GM19193 (cell line): ENCODE results near the gene RBBP4.

Source experiments
- POLR2A ChIP-seq: IDR thresholded peaks from 4 replicates; pipeline ENCODE4 v1.6.1; 2011; ENCODE audit not compliant: insufficient read depth, insufficient read length; ENCODE audit errors: extremely low read depth

The RBBP4 gene

DNA sequence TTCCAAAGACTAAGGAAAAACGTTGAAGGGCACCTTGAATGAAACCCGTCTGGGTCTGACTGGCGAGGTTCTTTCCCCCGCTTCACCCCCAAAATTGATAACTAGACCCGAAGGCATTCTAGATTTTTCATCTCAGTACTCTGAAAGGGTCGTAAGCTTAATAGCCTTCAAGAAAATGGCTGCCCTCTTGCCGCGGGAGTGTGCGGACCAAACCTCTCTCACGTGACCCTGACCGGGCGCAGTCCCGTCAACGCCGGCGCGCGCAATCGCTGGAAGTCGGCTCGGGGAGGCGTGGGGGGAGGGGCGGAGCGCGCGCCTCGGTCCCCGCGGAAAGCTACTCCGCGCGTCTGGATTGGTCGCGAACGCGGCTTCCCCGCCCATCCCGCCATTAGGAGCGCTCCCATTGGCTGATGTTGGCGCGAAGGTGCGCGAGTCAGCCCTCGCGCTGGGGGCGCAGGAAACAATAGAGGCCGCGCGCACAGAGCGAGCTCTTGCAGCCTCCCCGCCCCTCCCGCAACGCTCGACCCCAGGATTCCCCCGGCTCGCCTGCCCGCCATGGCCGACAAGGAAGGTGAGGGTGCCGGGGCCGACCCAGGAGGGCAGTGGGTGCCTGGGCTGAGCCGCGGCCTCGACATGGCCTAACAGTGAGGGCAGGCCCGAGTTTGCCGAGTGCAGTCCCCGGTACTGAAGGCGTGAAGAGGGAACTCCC is at the start of gene RBBP4:
RBBP4 (plus strand) TSS at position 457 of the 709 bp plus-strand sequence; CDS start at position 556, 99 bp downstream.
- TF ChIP-seq POLR2A, result peak; percentile 76

DNA sequence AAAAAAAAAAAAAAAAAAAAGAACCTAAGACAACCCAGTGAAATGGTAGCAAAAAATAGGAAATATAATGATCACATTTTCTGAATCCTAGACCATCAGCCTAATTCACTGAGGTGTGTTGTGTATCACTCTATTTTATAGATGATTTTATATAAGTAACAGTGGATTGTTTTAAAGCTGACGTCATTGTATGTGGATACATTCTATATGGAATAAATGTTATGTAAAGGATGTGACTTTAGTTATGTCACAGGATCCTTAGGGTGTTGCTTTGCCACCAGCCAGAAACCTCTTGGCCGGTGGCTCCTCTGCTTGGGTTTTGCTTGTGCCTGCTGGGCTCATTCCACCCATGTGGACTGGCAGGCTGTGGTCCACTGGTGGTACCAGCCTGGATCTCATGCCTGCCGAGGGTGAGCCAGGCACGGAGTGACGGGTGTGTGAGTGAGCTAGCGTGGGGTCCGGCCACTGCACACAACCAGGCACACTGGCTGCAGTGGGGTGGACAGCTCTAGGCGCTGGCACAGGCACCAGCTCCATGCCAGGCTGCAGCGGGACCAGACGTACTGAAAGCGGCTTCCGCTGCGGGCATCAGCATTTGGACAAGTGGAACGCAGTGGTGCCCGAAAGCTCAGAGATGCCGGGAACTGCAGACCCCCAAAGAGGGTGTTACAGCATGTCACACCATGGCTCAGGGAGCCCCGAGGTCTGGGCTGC is 45.1 kb upstream of the RBBP4 start:
- TF ChIP-seq POLR2A, result no peak

DNA sequence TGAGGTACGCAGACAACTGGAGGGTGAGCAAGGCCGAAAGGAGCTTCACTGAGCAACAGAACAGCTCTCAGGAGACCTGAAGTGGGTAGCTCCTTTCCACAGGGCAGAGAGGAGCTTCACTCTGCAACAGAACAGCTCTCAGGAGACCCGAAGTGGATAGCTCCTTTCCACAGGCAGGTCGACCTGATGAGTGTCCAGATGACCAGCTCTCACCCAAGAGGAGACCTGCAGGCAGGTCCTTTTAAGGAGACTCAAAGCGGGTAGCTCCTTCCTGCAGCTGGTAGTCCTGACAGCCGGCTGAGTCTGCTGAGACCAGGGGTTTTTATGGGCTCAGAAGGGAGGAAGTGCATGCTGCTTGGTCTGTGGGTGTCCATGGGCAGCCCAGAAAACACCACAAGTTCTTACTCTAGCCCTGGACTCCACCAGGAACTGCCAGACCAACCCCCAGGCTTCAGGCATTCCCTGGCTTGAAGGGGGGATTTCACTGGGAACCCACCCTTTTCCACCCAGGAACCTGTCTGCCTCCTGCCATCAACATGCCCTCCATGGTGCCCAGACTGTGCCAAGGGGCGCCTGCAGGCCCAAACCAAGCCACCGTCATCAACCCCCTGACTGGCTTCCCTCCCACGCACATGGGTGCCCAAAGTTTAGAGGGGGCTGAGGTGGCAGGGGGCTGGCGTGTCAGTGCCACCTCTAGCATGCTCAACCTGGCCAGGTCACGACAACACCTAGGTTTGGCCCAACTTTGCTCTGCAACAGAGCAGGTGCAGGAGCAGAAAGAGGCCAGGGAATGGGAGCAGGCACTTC is 44.2 kb upstream of the RBBP4 start:
- no peak for TF ChIP-seq POLR2A

DNA sequence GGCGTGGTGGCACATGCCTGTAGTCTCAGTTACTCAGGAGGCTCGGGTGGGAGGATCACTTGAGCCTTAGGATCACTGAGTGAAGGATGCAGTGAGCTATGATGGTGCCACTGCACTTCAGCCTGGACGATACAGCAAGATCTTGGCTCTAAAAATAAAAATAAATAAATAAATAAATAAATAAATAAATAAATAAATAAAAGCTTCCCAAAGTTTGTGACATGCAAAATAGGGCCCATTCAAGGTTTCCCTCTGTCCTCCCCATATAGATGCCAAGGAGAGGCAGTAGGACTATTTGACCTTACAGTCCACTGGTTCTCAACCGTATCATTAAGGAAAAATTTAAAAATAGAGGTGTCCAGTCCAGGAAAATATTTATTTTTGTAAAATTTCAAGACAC is 41.8 kb upstream of the RBBP4 start:
- TF ChIP-seq POLR2A, result no peak

DNA sequence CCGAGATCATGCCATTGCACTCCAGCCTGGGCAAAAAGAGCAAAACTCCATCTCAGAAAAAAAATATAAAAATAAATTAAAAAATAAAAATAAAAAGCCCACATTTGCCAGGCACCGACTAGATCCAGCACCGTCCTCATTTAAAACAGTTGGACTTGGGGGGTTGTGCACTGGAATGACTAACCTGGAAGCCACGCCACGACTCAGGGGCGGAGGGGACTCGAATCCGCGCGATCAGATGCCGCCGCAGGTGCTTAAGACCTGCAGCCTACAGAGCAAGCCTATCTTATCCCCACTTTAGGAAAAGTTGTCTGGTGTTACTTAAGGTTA is 39.2 kb upstream of the RBBP4 start:
- no peak for TF ChIP-seq POLR2A

DNA sequence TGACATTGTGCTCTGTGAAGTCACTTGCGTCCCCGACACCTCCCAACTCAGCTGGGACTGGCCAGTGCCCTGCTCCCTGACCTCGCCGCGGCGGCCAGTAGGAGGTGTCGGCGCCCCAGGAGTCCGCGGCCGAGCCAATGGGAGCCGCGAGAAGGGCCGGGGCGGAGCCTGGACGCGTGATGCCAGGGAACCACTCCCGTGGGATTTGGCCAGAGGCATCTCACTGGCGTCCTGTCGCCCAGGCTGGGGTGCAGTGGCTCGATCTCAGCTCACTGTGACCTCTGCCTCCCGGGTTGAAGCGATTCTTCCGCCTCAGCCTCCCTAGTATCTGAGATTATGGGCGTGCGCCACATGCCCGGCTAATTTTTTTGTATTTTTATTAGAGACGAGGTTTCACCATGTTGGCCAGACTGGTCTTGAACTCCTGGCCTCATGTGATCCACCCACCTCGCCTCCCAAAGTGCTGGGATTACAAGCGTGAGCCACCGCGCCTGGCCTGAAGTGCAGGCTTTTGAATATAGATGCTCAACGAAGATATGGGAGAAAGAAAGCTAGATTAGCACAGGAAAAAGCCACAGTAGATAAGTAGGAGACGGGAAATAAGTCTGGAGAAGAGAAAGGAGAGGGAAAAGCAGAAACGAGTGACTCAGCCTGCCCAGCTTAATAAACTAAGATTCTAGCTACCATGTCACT is 38.7 kb upstream of the RBBP4 start:
- peak; percentile 53 for TF ChIP-seq POLR2A

DNA sequence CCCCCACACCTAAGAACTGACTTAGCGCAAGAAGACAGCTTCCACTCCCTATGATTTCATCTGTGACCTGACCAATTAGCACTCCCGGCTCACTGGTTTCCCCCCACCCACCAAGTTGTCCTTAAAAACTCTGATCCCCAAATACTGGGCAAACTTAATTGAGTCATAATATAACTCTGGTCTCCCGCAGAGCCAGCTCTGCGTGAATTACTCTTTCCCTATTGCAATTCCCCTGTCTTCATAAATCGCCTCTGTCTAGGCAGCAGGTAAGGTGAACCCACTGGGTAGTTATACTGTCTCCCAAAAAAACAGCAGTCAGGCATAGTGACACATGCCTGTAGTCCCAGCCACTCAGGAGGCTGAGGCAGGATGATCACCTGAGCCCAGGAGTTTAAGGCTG is 37.5 kb upstream of the RBBP4 start:
- no peak for TF ChIP-seq POLR2A

DNA sequence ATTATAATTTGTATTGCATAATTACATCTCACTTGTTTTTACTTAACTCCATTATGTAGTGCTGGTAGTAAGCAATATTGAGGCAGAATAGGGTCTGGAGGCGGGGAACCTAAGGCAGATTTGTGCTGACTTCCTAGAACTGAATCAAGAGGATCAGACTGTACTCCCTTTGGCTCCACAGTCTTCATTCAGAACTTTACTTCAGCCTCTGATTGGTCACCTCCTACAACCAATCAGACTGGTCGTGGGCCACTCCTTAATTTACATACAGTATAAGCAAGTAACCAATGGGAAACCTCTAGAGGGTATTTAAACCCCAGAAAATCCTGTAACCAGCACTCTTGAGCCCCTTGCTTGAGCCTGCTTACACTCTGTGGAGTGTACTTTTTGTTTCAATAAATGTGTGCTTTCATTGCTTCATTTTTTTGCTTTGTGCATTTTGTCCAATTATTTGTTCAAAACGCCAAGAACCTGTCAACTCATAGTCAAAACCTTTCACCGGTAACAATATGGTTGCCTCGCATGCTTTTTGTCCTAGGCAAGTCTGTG is 32.3 kb upstream of the RBBP4 start:
- TF ChIP-seq POLR2A, result no peak

DNA sequence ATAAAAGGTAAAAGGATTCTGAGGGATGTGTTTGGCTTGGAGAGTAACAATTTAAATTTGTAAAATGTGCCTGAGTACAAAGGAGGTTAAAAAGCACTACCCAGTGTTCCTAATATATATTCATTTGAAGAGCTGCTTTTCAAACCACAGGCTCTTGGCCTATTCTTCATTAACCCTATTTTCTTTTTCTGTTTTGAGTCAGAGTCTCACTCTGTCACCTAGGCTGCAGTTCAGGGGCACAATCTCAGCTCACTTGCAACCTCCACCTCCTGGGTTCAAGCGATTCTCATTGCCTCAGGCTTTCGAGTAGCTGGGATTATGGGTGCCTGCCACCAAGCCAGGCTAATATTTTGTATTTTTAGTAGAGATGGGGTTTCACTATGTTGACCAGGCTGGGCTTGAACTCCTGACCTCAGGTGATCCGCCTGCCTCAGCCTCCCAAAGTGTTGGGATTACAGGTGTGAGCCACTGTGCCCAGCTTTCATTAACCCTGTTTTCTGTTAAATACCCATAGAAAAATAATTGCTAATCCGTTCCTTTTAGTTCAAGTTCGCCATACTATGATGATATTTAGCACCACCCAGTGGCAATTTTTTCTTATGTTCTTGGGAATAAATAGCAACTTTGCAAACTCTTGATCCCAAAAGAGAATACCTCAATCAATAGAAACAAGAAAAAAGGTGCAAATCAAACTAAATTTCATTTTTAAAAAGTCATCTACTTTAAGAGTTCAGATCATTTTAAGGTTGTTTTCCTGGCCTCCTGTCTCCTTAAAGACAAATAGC is 31.1 kb upstream of the RBBP4 start:
- TF ChIP-seq POLR2A, result no peak

DNA sequence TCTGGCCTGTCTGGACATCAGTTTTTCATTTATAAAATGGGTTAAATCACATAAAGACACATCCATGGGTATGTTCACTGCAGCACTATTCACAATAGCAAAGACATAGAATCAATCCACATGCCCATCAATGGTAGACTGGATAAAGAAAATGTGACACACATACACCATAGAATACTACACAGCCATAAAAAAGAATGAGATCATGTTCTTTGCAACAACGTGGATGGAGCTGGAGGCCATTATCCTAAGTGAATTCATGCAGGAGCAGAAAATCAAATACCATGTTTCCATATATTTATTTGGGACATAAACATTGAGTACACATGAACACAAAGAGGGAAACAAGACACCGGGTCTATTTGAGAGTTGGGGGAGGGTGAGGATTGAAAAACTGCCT is 28.8 kb upstream of the RBBP4 start:
- TF ChIP-seq POLR2A, result no peak

DNA sequence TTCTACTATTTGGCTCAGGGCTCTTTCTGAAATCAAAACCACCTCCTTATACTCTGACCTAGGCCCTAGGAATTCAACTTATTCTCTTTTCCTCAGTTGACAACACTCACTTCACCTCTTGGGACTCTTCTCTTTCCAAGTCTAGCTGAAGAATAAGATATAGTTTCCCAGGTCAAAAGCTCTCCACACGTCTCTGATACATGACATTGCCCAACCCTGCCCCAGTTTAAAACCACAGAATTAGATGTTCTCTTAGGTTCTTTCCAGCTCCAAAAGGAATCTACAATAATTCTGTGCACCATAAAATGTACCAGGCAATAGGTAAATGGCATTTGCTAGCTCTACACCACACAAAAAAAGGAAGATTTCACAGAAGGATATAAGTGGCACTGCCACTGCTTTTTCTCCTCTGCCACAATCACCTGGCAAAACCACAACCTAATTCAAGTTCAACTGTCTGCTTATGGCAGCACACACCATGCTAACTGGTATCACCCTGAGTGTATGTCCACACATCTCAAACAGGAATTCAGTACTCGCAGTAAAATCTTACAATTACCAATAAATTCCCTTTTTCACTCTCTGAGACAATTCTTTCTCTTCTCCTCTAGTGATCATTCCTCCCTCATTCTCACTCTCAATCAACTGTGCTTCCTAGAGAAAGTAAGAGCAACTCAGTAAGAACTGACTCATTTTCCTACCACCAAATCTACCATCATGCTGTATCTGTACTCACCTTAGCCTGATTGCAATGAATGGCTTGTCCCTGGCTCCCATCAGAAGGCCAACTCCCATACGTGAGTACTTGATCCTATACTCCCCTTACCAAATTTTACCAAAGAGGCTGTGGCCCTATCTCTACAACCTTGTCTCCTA is 28.0 kb upstream of the RBBP4 start:
- TF ChIP-seq POLR2A, result no peak

DNA sequence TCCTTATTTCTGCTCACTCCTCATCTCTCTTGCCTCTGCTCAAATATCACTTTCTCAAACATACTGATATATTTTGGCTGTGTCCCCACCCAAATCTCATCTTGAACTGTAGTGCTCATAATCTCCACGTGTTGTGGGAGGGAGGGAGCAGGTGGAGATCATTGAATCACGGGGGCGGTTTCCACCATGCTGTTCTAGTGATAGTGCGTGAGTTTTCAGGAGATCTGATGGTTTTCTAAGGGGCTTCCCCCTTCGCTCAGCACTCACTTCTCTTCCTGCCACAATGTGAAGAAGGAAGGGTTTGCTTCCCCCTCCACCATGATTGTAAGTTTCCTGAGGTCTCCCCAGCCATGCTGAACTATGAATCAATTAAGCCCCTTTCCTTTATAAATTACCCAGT is 27.2 kb upstream of the RBBP4 start:
- no peak for TF ChIP-seq POLR2A

DNA sequence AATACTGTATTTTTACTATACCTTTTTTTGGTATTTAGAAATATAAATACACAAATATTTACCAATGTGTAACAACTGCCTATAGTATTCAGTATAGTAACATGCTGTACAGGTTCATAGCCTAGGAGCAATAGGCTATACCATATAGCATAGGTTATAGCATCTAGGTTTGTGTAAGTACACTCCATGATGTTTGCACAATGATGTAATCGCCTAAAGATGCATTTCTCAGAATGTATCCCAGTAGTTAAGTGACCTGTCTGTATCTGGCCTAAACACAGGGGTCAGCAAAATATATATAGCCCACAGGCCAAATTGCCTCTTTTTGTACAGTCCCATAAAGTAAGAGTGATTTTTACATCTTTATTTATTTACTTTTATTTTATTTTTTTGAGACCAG is 24.8 kb upstream of the RBBP4 start:
- TF ChIP-seq POLR2A, result no peak
